Neural cell (in vitro differentiated cells): Measurements from ENCODE around the gene CDK17.

Source experiments
- EP300 ChIP-seq: fragments of 450-650 bp; conservative IDR thresholded peaks from 2 replicates; pipeline ENCODE4 v1.6.1; 2014; ENCODE audit warnings: antibody characterized with exemption, mild to moderate bottlenecking, moderate library complexity; ENCODE audit not compliant: poor library complexity, severe bottlenecking
- EZH2 ChIP-seq: fragments of 200-600, 300-800 bp; shearing (Covaris generic), sonication (generic); IDR thresholded peaks from 2 replicates; pipeline ENCODE4 v1.6.1; 2014; ENCODE audit warnings: antibody characterized with exemption, low read length, borderline replicate concordance, mild to moderate bottlenecking; ENCODE audit not compliant: insufficient read depth, poor library complexity, severe bottlenecking
- POLR2AphosphoS5 ChIP-seq: IDR thresholded peaks from 2 replicates; pipeline ENCODE4 v1.6.1; 2012
- TF ChIP-seq, protein P1 (sequence below): fragments of 450-650 bp; IDR thresholded peaks from 2 replicates; pipeline ENCODE4 v1.5.1; 2014; ENCODE audit warnings: antibody characterized with exemption, mild to moderate bottlenecking, moderate library complexity; ENCODE audit not compliant: poor library complexity, severe bottlenecking

DNA sequence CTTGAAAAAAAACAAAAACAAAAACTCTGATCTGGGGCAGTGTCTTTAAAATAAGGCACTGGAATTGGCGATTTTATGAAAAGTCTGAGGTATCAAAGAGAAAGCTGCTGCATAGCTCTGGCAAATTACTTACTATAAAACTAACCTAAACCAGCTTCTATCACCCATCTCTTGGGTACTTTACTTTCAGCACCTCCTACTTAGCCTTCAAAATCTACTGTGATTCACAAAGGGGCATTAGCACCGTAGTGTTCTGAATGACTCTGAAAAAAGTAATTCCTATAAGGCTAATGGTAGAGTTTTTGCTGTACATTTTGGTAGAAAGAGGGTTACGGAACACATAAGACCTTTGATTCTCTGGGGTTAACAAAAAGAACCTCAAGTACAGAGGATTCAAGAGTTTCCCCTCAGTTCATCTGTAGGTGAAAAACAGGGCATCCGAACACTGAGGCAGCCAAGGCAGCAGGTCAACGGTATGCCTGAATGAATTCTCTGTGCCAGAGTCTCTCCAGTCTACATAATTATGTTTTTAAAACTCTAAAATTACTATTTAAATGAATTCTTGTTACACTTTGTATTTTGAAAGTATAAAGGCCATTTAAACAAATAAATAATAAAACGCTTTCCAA is 104.6 kb downstream of the CDK17 start:
- TF ChIP-seq EP300 (no peak), EZH2 (no peak), POLR2AphosphoS5 (no peak)
- TF ChIP-seq, protein P1, sequence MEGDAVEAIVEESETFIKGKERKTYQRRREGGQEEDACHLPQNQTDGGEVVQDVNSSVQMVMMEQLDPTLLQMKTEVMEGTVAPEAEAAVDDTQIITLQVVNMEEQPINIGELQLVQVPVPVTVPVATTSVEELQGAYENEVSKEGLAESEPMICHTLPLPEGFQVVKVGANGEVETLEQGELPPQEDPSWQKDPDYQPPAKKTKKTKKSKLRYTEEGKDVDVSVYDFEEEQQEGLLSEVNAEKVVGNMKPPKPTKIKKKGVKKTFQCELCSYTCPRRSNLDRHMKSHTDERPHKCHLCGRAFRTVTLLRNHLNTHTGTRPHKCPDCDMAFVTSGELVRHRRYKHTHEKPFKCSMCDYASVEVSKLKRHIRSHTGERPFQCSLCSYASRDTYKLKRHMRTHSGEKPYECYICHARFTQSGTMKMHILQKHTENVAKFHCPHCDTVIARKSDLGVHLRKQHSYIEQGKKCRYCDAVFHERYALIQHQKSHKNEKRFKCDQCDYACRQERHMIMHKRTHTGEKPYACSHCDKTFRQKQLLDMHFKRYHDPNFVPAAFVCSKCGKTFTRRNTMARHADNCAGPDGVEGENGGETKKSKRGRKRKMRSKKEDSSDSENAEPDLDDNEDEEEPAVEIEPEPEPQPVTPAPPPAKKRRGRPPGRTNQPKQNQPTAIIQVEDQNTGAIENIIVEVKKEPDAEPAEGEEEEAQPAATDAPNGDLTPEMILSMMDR: no peak
